ENCODE results near the gene CD160.
"Not testable (repeated sequence)": the region's sequence is repeated elsewhere in the genome, so short reads cannot be mapped to it uniquely, and the experiment has no call there.

Gene CD160

DNA sequence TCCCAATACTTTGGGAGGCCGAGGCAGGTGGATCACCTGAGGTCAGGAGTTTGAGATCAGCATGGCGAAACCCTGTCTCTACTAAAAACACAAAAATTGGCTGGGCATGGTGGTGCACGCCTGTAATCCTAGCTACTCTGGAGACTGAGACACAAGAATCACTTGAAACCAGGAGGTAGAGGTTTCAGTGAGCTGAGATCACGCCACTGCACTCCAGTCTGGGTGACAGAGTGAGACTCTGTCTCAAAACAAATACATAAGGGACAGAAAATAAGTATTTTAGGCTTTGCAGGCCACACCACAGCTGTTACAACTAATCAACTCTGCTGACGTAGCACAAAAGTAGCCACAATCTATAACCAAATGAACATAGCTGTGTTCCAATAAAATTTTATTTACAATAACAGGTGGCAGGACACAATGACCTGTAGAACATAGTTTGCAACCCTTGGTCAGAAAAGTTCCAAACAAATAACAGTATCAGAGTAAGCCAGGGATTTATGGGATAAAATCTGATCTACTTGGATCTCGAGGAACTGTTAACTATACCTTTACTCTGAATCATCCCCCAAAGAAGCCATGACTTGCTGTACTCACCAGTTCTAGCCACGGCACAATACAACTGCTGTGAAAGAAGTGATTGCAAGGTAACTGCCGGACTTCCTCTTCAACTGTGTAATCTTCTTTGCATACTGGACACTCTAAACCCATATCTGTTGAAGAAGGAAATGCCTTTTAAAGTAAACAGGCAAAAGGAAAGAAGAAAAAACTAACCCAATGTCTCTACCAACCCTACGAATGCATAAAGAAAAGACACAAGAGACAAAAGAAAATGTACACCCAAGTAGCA lies 28.3 kb downstream of the CD160 start:
- TF ChIP-seq, protein P1, sequence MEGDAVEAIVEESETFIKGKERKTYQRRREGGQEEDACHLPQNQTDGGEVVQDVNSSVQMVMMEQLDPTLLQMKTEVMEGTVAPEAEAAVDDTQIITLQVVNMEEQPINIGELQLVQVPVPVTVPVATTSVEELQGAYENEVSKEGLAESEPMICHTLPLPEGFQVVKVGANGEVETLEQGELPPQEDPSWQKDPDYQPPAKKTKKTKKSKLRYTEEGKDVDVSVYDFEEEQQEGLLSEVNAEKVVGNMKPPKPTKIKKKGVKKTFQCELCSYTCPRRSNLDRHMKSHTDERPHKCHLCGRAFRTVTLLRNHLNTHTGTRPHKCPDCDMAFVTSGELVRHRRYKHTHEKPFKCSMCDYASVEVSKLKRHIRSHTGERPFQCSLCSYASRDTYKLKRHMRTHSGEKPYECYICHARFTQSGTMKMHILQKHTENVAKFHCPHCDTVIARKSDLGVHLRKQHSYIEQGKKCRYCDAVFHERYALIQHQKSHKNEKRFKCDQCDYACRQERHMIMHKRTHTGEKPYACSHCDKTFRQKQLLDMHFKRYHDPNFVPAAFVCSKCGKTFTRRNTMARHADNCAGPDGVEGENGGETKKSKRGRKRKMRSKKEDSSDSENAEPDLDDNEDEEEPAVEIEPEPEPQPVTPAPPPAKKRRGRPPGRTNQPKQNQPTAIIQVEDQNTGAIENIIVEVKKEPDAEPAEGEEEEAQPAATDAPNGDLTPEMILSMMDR (conservative IDR thresholded peaks at IDR 0.05; ENCODE audit: low read depth, low read length): no peak
- no peak overlapping the region for H3K4me3 ChIP-seq (ENCODE audit: low read length)
- DNase-seq (ENCODE audit: low read depth): no peak

DNA sequence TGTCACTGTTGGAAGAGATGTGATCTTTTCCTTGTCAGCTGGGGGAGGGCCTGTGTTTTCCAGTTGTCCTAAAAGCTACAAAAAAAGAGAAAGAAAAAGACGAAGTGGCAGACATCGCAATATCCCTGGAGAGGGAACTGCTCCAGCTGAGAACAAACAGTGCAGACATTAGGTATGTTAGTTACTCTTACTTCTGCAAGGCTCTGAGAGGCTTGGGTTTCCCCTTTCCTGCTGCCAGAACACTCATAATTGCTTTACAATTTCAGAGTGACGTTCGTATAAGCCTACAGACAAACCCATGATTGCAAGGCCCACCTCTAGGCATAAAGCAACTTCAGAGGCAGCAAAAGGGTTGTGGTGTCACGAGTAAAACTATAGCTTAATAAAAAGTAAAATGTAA lies 31.1 kb downstream of the CD160 start:
- no peak for DNase-seq (ENCODE audit: low read depth)
- TF ChIP-seq, protein P1 (conservative IDR thresholded peaks at IDR 0.05; ENCODE audit: low read depth, low read length): no peak
- no peak overlapping the region for H3K4me3 ChIP-seq (ENCODE audit: low read length)

DNA sequence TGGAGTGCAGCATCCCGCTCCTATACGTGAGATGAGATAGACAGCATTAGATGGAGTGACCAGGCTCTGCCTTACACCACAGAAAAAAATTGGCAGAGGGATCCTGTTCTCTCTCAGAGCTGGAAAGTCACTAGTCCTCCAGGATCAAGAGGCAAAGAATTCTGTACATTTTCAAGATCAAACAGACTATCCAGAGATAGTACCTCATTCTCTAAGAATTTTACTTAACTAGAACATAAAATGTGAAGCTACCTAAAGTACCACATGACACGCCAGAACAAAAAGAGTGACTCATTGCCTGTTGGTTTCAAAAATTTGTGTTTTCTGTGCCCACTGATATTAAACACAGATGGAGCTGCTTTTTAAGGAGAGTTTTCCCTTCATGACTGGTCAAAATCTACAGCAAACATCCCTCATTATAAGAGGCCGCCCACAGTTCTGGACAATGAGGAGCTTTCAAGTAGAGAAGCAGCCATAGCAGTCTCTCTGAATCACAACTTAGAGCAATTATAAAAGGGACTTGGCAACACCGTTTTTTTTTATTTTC lies 32.3 kb downstream of the CD160 start:
- peak; percentile 27 for DNase-seq (ENCODE audit: low read depth)
- TF ChIP-seq, protein P1 (conservative IDR thresholded peaks at IDR 0.05; ENCODE audit: low read depth, low read length): no peak
- no peak overlapping the region for H3K4me3 ChIP-seq (ENCODE audit: low read length)

DNA sequence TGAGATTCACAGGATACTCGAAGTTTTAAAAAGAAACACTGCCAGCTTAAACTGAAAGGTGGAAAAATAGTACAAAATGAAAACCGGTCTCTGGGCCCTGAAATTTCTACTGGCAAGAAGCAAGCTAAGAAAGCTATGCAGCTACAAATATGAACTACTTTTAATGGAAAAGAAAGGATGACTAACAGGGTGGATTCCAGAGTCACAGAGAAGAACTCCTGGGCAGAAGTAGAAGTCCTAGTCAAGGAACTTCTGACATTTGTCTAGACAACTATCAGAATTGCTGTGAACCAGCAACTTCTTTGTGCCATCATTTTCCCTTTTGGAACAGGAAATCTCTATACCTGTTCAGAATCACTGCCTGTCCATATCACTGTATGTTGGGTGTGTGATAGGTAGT lies 38.1 kb downstream of the CD160 start:
- no peak for DNase-seq (ENCODE audit: low read depth)
- TF ChIP-seq, protein P1 (conservative IDR thresholded peaks at IDR 0.05; ENCODE audit: low read depth, low read length): no peak
- H3K4me3 ChIP-seq (ENCODE audit: low read length): no peak overlapping the region

DNA sequence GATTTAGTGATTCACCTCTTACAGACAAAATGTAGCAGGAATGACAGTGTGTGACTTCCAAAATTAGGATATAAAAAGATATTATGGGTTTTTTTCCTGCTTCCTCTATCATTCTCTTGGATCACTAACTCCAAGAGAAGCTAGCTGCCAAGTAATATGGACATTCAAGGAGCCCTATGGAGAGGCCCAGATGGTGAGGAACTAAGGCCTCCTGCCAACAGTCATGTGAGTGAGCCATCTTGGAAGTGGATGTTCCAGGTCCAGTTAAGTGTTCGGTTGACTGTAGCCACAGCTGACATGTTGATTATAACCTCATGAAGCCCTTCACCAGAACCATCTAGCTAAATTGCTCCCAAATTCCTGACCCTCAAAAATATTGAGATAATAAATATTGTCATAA lies 38.8 kb downstream of the CD160 start:
- H3K4me3 ChIP-seq (ENCODE audit: low read length): no peak overlapping the region
- DNase-seq (ENCODE audit: low read depth): no peak
- TF ChIP-seq, protein P1 (conservative IDR thresholded peaks at IDR 0.05; ENCODE audit: low read depth, low read length): no peak

DNA sequence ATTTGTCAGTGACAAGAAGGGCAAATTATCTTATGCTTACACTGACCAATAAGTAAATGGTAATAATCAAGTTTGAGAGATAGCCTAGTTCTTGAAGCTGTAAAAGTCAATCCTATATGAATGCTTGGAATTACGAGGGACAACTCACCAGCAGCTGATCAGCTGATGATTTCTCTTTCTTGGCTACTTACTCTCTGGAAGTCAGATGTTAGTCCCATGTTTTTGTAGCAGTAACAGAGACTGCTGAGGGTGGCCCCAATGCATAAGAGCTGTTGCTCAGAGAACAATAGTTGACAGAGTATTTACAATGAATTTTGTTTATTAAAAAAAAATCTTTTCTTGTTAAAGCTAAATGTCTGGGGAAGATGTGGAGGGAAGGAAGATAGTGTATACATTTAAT lies 39.3 kb downstream of the CD160 start:
- no peak for DNase-seq (ENCODE audit: low read depth)
- TF ChIP-seq, protein P1 (conservative IDR thresholded peaks at IDR 0.05; ENCODE audit: low read depth, low read length): no peak
- H3K4me3 ChIP-seq (ENCODE audit: low read length): no peak overlapping the region

DNA sequence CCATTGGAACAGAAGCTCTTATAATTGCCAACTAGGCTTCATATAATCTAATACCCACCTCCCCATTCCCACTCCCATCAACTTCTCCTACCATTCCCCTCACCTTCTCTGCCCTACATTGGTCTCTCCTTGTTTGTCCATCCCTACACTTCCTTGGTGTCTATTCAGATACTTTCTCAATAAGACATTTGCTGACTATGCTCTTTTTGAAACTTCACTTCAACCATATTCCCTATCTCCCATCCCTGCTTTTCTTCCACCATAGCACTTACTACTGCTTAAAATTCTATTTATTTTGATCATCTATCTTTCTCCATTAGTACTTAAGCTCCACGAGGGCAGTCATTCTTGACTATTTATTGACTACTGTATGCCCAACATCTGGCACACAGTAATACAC lies 40.4 kb downstream of the CD160 start:
- no peak for DNase-seq (ENCODE audit: low read depth)
- H3K4me3 ChIP-seq (ENCODE audit: low read length): no peak overlapping the region
- TF ChIP-seq, protein P1 (conservative IDR thresholded peaks at IDR 0.05; ENCODE audit: low read depth, low read length): no peak

DNA sequence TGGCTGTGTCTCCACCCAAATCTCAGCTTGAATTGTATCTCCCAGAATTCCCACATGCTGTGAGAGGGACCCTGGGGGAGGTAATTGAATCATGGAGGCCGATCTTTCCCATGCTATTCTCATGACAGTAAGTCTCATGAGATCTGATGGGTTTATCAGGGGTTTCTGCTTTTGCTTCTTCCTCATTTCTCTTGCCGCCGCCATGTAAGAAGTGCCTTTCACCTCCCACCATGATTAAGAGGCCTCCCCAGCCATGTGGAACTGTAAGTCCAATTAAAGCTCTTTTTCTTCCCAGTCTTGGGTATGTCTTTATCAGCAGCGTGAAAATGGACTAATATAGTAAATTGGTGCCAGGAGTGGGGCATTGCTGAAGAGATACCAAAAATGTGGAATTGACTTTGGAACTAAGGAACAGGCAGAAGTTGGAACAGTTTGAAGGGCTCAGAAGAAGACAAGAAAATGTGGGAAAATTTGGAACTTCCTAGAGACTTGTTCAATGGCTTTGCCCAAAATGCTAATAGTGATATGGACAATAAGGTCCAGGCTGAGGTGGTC lies 41.2 kb downstream of the CD160 start:
- not testable (repeated sequence) for DNase-seq (ENCODE audit: low read depth); H3K4me3 ChIP-seq (ENCODE audit: low read length)

DNA sequence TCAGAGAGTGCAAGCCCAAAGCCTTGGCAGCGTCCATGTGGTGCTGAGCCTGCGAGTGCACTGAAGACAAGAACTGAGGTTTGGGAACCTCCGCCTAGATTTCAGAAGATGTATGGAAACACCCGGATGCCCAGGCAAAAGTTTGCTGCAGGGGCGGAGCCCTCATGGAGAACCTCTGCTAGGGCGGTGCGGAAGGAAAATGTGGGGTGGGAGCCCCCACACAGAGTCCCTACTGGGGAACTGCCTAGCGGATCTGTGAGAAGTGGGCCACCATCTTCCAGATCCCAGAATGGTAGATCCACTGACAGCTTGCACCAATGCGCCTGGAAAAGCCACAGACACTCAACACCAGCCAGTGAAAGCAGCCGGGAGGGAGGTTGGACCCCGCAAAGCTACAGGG lies 42.2 kb downstream of the CD160 start:
- not testable (repeated sequence) for H3K4me3 ChIP-seq (ENCODE audit: low read length); DNase-seq (ENCODE audit: low read depth)

DNA sequence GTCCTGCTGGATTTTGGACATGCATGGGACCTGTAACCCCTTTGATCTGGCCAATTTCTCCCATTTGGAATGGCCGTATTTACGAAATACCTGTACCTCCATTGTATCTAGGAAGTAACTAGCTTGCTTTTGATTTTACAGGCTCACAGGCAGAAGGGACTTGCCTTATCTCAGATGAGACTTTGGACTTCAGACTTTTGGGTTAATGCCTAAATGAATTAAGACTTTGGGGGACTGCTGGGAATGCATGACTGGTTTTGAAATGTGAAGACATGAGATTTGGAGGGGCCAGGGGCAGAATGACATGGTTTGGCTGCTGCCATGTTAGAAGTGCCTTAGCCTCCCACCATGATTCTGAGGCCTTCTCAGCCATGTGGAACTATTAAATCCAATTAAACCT lies 42.7 kb downstream of the CD160 start:
- not testable (repeated sequence) for DNase-seq (ENCODE audit: low read depth)

More for the DNA sequence above, 42.7 kb downstream of the CD160 start:
- not testable (repeated sequence) for H3K4me3 ChIP-seq (ENCODE audit: low read length)

All from retinal pigment epithelial cell (primary cell).